Measurements from ENCODE around the gene MTA1.

MTA1 gene

GRCh38 chr14:105421723-105422615 lies 2.3 kb downstream of the MTA1 start:
- FAIRE-seq (peak; percentile 26), DNase-seq (ENCODE audit: insufficient read length, low spot score) (no peak)
- TF ChIP-seq PAX5 (IDR thresholded peaks at IDR 0.05; ENCODE audit: insufficient read depth, low read length, severe bottlenecking) (no peak), SPI1 (IDR thresholded peaks at IDR 0.05; ENCODE audit: low read depth, low read length) (peak; percentile 42; the same call in 1 of the 2 replicates)

- TF ChIP-seq SPI1 (IDR thresholded peaks at IDR 0.05; ENCODE audit: low read depth, low read length) (no peak), PAX5 (IDR thresholded peaks at IDR 0.05; ENCODE audit: insufficient read depth, low read length, severe bottlenecking) (no peak), POLR2AphosphoS5 (IDR thresholded peaks at IDR 0.05; ENCODE audit: low read depth, low read length) (no peak), POLR2A (IDR thresholded peaks at IDR 0.05; ENCODE audit: low read depth, low read length) (no peak), POU2F2 (IDR thresholded peaks at IDR 0.05; ENCODE audit: low read depth, low read length) (no peak), TAF1 (IDR thresholded peaks at IDR 0.05; ENCODE audit: low read depth, low read length) (no peak)
- DNase-seq (ENCODE audit: insufficient read length, low spot score) (no peak), FAIRE-seq (peak; percentile 38)
Measured at GRCh38 chr14:105422695-105423487, 3.3 kb downstream of the MTA1 start.

- FAIRE-seq: no peak
- TF ChIP-seq PAX5 (IDR thresholded peaks at IDR 0.05; ENCODE audit: insufficient read depth, low read length, severe bottlenecking) (no peak), POLR2AphosphoS5 (IDR thresholded peaks at IDR 0.05; ENCODE audit: low read depth, low read length) (no peak), POU2F2 (IDR thresholded peaks at IDR 0.05; ENCODE audit: low read depth, low read length) (no peak), SPI1 (IDR thresholded peaks at IDR 0.05; ENCODE audit: low read depth, low read length) (no peak), POLR2A (IDR thresholded peaks at IDR 0.05; ENCODE audit: low read depth, low read length) (no peak), TAF1 (IDR thresholded peaks at IDR 0.05; ENCODE audit: low read depth, low read length) (no peak)
- no peak for DNase-seq (ENCODE audit: insufficient read length, low spot score)
Measured at GRCh38 chr14:105423488-105424195, 4.0 kb downstream of the MTA1 start.

GRCh38 chr14:105424861-105425260 lies 5.2 kb downstream of the MTA1 start:
- DNase-seq (ENCODE audit: insufficient read length, low spot score) (no peak), FAIRE-seq (no peak)
- TF ChIP-seq PAX5 (IDR thresholded peaks at IDR 0.05; ENCODE audit: insufficient read depth, low read length, severe bottlenecking) (no peak), POU2F2 (IDR thresholded peaks at IDR 0.05; ENCODE audit: low read depth, low read length) (no peak), POLR2A (IDR thresholded peaks at IDR 0.05; ENCODE audit: low read depth, low read length) (no peak), POLR2AphosphoS5 (IDR thresholded peaks at IDR 0.05; ENCODE audit: low read depth, low read length) (no peak), SPI1 (IDR thresholded peaks at IDR 0.05; ENCODE audit: low read depth, low read length) (no peak), TAF1 (IDR thresholded peaks at IDR 0.05; ENCODE audit: low read depth, low read length) (no peak)

GRCh38 chr14:105425823-105426247 lies 6.2 kb downstream of the MTA1 start:
- DNase-seq (ENCODE audit: insufficient read length, low spot score): no peak
- no peak for FAIRE-seq
- TF ChIP-seq POLR2A (IDR thresholded peaks at IDR 0.05; ENCODE audit: low read depth, low read length): no peak
- TF ChIP-seq TAF1 (IDR thresholded peaks at IDR 0.05; ENCODE audit: low read depth, low read length): no peak
- TF ChIP-seq PAX5 (IDR thresholded peaks at IDR 0.05; ENCODE audit: insufficient read depth, low read length, severe bottlenecking): no peak
- no peak for TF ChIP-seq POU2F2 (IDR thresholded peaks at IDR 0.05; ENCODE audit: low read depth, low read length)
- no peak for TF ChIP-seq SPI1 (IDR thresholded peaks at IDR 0.05; ENCODE audit: low read depth, low read length)
- no peak for TF ChIP-seq POLR2AphosphoS5 (IDR thresholded peaks at IDR 0.05; ENCODE audit: low read depth, low read length)

GRCh38 chr14:105426416-105427130 lies 6.9 kb downstream of the MTA1 start:
- TF ChIP-seq POLR2A (IDR thresholded peaks at IDR 0.05; ENCODE audit: low read depth, low read length): no peak
- no peak for FAIRE-seq
- no peak for DNase-seq (ENCODE audit: insufficient read length, low spot score)

GRCh38 chr14:105427412-105427811 lies 7.8 kb downstream of the MTA1 start:
- DNase-seq (ENCODE audit: insufficient read length, low spot score): no peak
- TF ChIP-seq POU2F2 (IDR thresholded peaks at IDR 0.05; ENCODE audit: low read depth, low read length): no peak
- no peak for TF ChIP-seq POLR2A (IDR thresholded peaks at IDR 0.05; ENCODE audit: low read depth, low read length)
- no peak for TF ChIP-seq PAX5 (IDR thresholded peaks at IDR 0.05; ENCODE audit: insufficient read depth, low read length, severe bottlenecking)
- TF ChIP-seq SPI1 (IDR thresholded peaks at IDR 0.05; ENCODE audit: low read depth, low read length): no peak
- no peak for FAIRE-seq

- FAIRE-seq (no peak), DNase-seq (ENCODE audit: insufficient read length, low spot score) (no peak)
- TF ChIP-seq POLR2A (IDR thresholded peaks at IDR 0.05; ENCODE audit: low read depth, low read length) (no peak), POU2F2 (IDR thresholded peaks at IDR 0.05; ENCODE audit: low read depth, low read length) (no peak), TAF1 (IDR thresholded peaks at IDR 0.05; ENCODE audit: low read depth, low read length) (no peak), SPI1 (IDR thresholded peaks at IDR 0.05; ENCODE audit: low read depth, low read length) (no peak), POLR2AphosphoS5 (IDR thresholded peaks at IDR 0.05; ENCODE audit: low read depth, low read length) (no peak), PAX5 (IDR thresholded peaks at IDR 0.05; ENCODE audit: insufficient read depth, low read length, severe bottlenecking) (no peak)
Measured at GRCh38 chr14:105427936-105428485, 8.4 kb downstream of the MTA1 start.

Measured in GM12891 (cell line).